ENCODE measurements around the gene BRAF.

BRAF gene

DNA sequence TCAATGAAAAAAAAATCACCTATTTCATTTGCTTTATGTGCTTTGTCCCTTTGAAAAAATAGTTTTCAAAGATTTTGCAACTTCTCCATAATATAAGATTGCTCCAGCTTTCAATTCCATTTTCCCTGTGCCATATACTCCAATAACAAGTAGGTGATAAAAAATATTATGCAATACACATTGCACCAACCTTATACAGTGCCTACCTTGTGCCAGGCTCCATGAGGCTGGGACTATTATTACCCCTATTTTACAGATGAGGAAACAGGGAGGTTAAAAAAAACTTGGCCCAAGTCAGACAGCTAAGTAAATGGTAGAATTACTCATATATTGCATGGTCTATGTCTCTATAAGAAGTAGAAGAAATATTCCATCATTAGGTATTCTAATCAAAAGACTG, 57.8 kb downstream of the BRAF start:
- no peak overlapping the region for H3K4me3 ChIP-seq (ENCODE audit: low read depth, low read length)
- DNase-seq (ENCODE audit: low read depth), result no peak
- TF ChIP-seq, protein P1, sequence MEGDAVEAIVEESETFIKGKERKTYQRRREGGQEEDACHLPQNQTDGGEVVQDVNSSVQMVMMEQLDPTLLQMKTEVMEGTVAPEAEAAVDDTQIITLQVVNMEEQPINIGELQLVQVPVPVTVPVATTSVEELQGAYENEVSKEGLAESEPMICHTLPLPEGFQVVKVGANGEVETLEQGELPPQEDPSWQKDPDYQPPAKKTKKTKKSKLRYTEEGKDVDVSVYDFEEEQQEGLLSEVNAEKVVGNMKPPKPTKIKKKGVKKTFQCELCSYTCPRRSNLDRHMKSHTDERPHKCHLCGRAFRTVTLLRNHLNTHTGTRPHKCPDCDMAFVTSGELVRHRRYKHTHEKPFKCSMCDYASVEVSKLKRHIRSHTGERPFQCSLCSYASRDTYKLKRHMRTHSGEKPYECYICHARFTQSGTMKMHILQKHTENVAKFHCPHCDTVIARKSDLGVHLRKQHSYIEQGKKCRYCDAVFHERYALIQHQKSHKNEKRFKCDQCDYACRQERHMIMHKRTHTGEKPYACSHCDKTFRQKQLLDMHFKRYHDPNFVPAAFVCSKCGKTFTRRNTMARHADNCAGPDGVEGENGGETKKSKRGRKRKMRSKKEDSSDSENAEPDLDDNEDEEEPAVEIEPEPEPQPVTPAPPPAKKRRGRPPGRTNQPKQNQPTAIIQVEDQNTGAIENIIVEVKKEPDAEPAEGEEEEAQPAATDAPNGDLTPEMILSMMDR (IDR thresholded peaks at IDR 0.05; ENCODE audit: low read depth, low read length), result no peak
- TF ChIP-seq MYC (IDR thresholded peaks at IDR 0.05; ENCODE audit: low read depth, low read length) (no peak), POLR2A (IDR thresholded peaks at IDR 0.05; ENCODE audit: extremely low read depth, insufficient read length) (no peak)
- TF ChIP-seq, protein P2, sequence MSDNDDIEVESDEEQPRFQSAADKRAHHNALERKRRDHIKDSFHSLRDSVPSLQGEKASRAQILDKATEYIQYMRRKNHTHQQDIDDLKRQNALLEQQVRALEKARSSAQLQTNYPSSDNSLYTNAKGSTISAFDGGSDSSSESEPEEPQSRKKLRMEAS (IDR thresholded peaks at IDR 0.05; ENCODE audit: low read depth, low read length), result no peak

DNA sequence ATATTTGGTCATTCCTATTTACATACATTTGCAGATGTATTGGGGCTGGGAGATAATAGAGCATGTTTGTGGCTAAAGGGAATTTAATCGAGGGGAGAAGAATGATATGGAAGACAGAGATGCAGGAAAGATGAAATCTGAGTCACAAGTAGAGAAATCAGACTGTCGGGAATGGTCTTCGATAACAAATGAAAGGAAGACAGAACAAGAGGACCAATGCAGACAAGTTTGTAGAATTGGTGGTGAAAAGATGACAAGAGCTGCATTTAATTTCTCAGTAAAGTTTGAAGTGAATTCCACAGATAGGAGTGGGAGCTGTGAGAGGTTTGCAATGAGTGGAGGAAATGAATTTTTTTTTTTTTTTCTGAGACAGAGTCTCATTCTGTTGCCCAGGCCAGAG, 60.0 kb downstream of the BRAF start:
- TF ChIP-seq, protein P2 (IDR thresholded peaks at IDR 0.05; ENCODE audit: low read depth, low read length), result no peak
- TF ChIP-seq MYC (IDR thresholded peaks at IDR 0.05; ENCODE audit: low read depth, low read length) (no peak), POLR2A (IDR thresholded peaks at IDR 0.05; ENCODE audit: extremely low read depth, insufficient read length) (no peak)
- TF ChIP-seq, protein P1 (IDR thresholded peaks at IDR 0.05; ENCODE audit: low read depth, low read length), result no peak
- DNase-seq (ENCODE audit: low read depth), result no peak
- no peak overlapping the region for H3K4me3 ChIP-seq (ENCODE audit: low read depth, low read length)

DNA sequence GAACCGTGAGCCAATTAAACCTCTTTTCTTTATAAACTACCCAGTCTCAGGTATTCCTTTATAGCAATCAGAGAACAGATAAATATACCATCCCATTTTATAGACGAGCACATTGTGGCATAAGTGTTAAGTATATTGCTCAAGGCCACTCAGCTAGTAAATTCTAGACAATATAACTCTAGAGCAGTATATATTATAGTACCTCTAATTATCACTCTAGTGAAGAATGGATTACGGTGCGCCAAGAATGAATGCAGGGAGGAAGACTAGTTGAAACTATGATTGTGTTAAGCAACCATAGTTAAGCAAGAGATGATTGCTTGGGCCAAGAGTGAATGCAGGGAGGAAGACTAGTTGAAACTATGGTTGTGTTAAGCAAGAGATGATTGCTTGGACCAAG, 60.9 kb downstream of the BRAF start:
- H3K4me3 ChIP-seq (ENCODE audit: low read depth, low read length), result no peak overlapping the region
- TF ChIP-seq, protein P1 (IDR thresholded peaks at IDR 0.05; ENCODE audit: low read depth, low read length), result no peak
- no peak for TF ChIP-seq POLR2A (IDR thresholded peaks at IDR 0.05; ENCODE audit: extremely low read depth, insufficient read length)
- TF ChIP-seq, protein P2 (IDR thresholded peaks at IDR 0.05; ENCODE audit: low read depth, low read length), result no peak
- TF ChIP-seq MYC (IDR thresholded peaks at IDR 0.05; ENCODE audit: low read depth, low read length), result no peak
- no peak for DNase-seq (ENCODE audit: low read depth)

DNA sequence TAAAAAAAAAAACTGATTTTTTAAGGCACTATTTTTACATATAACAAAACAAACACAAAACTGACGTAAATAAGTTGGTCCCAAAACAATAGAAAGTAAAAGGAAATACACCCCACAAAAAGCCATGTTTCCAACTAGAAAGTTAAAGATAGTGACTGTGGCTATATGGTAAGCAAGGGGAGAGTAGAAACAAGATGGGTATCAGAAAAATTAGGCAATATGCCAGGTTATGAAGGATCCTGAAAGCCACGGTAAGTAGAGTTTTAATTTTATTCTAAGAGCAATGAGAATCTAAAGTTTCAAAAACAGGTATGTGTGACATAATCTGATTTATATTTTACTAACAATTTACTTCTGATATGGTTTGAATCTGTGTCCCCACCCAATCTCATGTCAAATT, 61.5 kb downstream of the BRAF start:
- DNase-seq (ENCODE audit: low read depth), result no peak
- H3K4me3 ChIP-seq (ENCODE audit: low read depth, low read length), result no peak overlapping the region
- TF ChIP-seq, protein P1 (IDR thresholded peaks at IDR 0.05; ENCODE audit: low read depth, low read length), result no peak
- no peak for TF ChIP-seq MYC (IDR thresholded peaks at IDR 0.05; ENCODE audit: low read depth, low read length)
- TF ChIP-seq, protein P2 (IDR thresholded peaks at IDR 0.05; ENCODE audit: low read depth, low read length), result no peak
- TF ChIP-seq POLR2A (IDR thresholded peaks at IDR 0.05; ENCODE audit: extremely low read depth, insufficient read length), result no peak

DNA sequence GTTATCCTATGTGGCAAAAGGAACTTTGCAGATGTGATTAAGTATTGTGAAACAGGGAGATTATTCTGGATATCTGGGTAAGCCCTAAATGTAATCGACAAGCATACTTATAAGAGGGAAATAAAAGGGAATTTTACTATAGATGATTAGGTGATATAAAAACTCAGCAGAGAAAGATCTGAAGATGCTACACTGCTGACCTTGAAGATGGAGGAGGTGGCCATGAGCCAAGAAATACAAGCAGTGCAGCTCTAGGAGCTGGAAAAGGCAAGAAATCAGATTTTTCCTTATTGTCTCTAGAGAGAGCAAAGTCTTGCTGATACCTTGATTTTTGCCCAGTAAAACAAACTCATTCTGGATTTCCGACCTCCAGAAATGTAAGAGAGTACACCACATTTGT, 67.7 kb downstream of the BRAF start:
- TF ChIP-seq, protein P2 (IDR thresholded peaks at IDR 0.05; ENCODE audit: low read depth, low read length), result no peak
- TF ChIP-seq MYC (IDR thresholded peaks at IDR 0.05; ENCODE audit: low read depth, low read length), result no peak
- TF ChIP-seq POLR2A (IDR thresholded peaks at IDR 0.05; ENCODE audit: extremely low read depth, insufficient read length), result no peak
- TF ChIP-seq, protein P1 (IDR thresholded peaks at IDR 0.05; ENCODE audit: low read depth, low read length), result no peak
- no peak overlapping the region for H3K4me3 ChIP-seq (ENCODE audit: low read depth, low read length)
- no peak for DNase-seq (ENCODE audit: low read depth)
